Measurements from ENCODE around the gene ELF2.

DNA sequence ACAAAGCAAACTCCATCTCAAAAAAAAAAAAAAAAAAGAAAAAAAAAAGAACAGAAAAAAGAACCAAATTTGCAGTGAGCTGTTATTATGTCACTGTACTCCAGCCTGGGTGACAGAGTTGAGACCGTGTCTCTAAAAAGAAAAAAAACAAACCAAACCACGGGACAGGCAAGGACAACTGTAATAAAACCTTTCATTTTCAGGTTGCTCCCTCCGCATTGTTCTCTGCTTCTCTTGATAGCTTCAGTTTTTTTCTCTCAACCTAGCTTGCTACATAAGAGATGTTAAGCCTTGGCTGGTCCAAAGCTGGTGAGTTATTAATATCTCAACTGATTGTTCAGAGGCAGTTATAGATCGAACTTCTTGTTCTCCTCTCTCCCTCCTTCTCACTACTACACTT, 23.1 kb upstream of the ELF2 start:
- TF ChIP-seq CTCF (IDR thresholded peaks at IDR 0.05; ENCODE audit: insufficient read depth, low read depth, low read length) (no peak), EZH2 (IDR thresholded peaks at IDR 0.05; ENCODE audit: insufficient read depth, low read length) (no peak)
